Purkinje cell (primary cell): Measurements from ENCODE around the gene XKR3. TPM values are rescaled to one million over a fixed set of nuclear protein-coding genes. Genes with fewer than 3 reads are reported as not detected.

Experiments
- polyA plus RNA-seq: library from polyadenylated mRNA; unstranded; fragments of >200 nt; fragmentation: Nextera tagmentation; gene quantifications from 2 replicates; pipeline ENCODE4 v1.2.1, GENCODE V29; 2014

XKR3 gene
- polyA plus RNA-seq: not detected in 2 replicates

GRCh38 chr22:16824716-16825687 is at the start of gene XKR3:
TSS of gene XKR3 (minus strand) at chr22:16825411. CDS start at chr22:16808073, 17,338 bp downstream.

Other genes with a start within 250 kb of the XKR3 start
- not detected in 2 replicates for gene CCT8L2, start 232.6 kb downstream of the XKR3 start, polyA plus RNA-seq
- not detected in 2 replicates for gene GAB4, start 182.8 kb upstream of the XKR3 start, polyA plus RNA-seq